Smooth muscle cell (in vitro differentiated cells): ENCODE results near the gene STX2. TPM values are rescaled to one million over a fixed set of nuclear protein-coding genes. Genes with fewer than 3 reads are reported as not detected.
"Not testable (repeated sequence)": the region's sequence is repeated elsewhere in the genome, so short reads cannot be mapped to it uniquely, and the experiment has no call there.

Experiments
- DNase-seq: peaks from one replicate; lab custom pipeline; 2025; ENCODE audit not compliant: unreplicated experiment; lab: John Stamatoyannopoulos, UW
- H2AFZ ChIP-seq: fragments of 200-600 bp; sonication (generic); 2 replicates; pipeline ENCODE4 v1.6.0; 2016; ENCODE audit warnings: antibody characterized with exemption, low read depth, mild to moderate bottlenecking
- H3F3A ChIP-seq: fragments of 200-600 bp; sonication (generic); 2 replicates; pipeline ENCODE4 v1.6.0; 2017; ENCODE audit warnings: antibody characterized with exemption, low read depth
- H3K27ac ChIP-seq: fragments of 200-600 bp; sonication (generic); 2 replicates; pipeline ENCODE4 v1.5.1; 2016; ENCODE audit warnings: low read depth, mild to moderate bottlenecking
- H3K27me3 ChIP-seq: fragments of 200-600 bp; sonication (generic); 2 replicates; pipeline ENCODE4 v1.6.1; 2016; ENCODE audit warnings: low read depth, mild to moderate bottlenecking
- H3K36me3 ChIP-seq: fragments of 200-600 bp; sonication (generic); 2 replicates; pipeline ENCODE4 v1.5.1; 2016; ENCODE audit warnings: low read depth
- H3K4me1 ChIP-seq: fragments of 200-600 bp; sonication (generic); 2 replicates; pipeline ENCODE4 v1.5.1; 2016; ENCODE audit warnings: low read depth
- H3K4me2 ChIP-seq: fragments of 200-600 bp; sonication (generic); 2 replicates; pipeline ENCODE4 v1.6.0; 2016; ENCODE audit warnings: mild to moderate bottlenecking
- H3K4me3 ChIP-seq: fragments of 200-600 bp; sonication (generic); 2 replicates; pipeline ENCODE4 v1.5.1; 2016; ENCODE audit warnings: mild to moderate bottlenecking
- H3K79me2 ChIP-seq: fragments of 200-600 bp; sonication (generic); 2 replicates; pipeline ENCODE4 v1.6.0; 2016; ENCODE audit warnings: low read depth, mild to moderate bottlenecking
- H3K9ac ChIP-seq: fragments of 200-600 bp; sonication (generic); 2 replicates; pipeline ENCODE4 v1.6.0; 2016; ENCODE audit warnings: low read depth
- H3K9me3 ChIP-seq: fragments of 200-600 bp; sonication (generic); replicated peaks from 2 replicates; pipeline ENCODE4 v1.5.1; 2016; ENCODE audit warnings: low read depth
- H4K20me1 ChIP-seq: fragments of 200-600 bp; sonication (generic); 2 replicates; pipeline ENCODE4 v1.6.0; 2016; ENCODE audit warnings: low read depth
- WGBS: methylation state at CpG from one replicate; pipeline ENCODE4 v1.1.7; 2016; ENCODE audit warnings: low lambda C conversion rate; 5-methylcytosine and 5-hydroxymethylcytosine counted together
- polyA plus RNA-seq: library from polyadenylated mRNA; unstranded; fragments of >200 nt; fragmentation: Nextera tagmentation; extraction: Ambion mirVana; gene quantifications from 2 replicates; pipeline ENCODE4 v1.2.1, GENCODE V29; 2016
- total RNA-seq: library from RNA; depleted of rRNA; stranded (reverse); fragments of >200 nt; gene quantifications from 2 replicates; pipeline ENCODE4 v1.2.3, GENCODE V29; 2014
- TF ChIP-seq, protein P1 (sequence below): fragments of 200-600 bp; sonication (generic); IDR thresholded peaks from 2 replicates; pipeline ENCODE4 v1.5.1; 2017; ENCODE audit warnings: borderline replicate concordance, mild to moderate bottlenecking, antibody characterized with exemption; ENCODE audit not compliant: insufficient read depth, poor library complexity, severe bottlenecking

Gene STX2
- total and polyA plus RNA-seq, 2 experiments from 2014 or later = 25.3 to 32.8 TPM

GRCh38 chr12:130783110-130783715 lies 55.8 kb downstream of the STX2 start:
- no peaks in the 10 kb centered on the region for H3F3A ChIP-seq
- TF ChIP-seq, protein P1, sequence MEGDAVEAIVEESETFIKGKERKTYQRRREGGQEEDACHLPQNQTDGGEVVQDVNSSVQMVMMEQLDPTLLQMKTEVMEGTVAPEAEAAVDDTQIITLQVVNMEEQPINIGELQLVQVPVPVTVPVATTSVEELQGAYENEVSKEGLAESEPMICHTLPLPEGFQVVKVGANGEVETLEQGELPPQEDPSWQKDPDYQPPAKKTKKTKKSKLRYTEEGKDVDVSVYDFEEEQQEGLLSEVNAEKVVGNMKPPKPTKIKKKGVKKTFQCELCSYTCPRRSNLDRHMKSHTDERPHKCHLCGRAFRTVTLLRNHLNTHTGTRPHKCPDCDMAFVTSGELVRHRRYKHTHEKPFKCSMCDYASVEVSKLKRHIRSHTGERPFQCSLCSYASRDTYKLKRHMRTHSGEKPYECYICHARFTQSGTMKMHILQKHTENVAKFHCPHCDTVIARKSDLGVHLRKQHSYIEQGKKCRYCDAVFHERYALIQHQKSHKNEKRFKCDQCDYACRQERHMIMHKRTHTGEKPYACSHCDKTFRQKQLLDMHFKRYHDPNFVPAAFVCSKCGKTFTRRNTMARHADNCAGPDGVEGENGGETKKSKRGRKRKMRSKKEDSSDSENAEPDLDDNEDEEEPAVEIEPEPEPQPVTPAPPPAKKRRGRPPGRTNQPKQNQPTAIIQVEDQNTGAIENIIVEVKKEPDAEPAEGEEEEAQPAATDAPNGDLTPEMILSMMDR = no peak
- H3K9me3 ChIP-seq = no peaks in the 10 kb centered on the region
- no peak overlapping the region for H3K27ac ChIP-seq
- DNase-seq = no peak
- H4K20me1 ChIP-seq = no peaks in the 10 kb centered on the region
- H3K4me2 ChIP-seq = no peak overlapping the region
- 70% methylated on average over 18 of the region's 18 CpGs for WGBS
- no peak overlapping the region for H2AFZ ChIP-seq
- H3K9ac ChIP-seq = no peak overlapping the region
- H3K27me3 ChIP-seq = no peaks in the 10 kb centered on the region
- peaks cover 9% of the 10 kb centered on the region for H3K4me1 ChIP-seq
- no peak overlapping the region for H3K4me3 ChIP-seq
- H3K79me2 ChIP-seq = no peaks in the 10 kb centered on the region
- H3K36me3 ChIP-seq = no peaks in the 10 kb centered on the region

DNA sequence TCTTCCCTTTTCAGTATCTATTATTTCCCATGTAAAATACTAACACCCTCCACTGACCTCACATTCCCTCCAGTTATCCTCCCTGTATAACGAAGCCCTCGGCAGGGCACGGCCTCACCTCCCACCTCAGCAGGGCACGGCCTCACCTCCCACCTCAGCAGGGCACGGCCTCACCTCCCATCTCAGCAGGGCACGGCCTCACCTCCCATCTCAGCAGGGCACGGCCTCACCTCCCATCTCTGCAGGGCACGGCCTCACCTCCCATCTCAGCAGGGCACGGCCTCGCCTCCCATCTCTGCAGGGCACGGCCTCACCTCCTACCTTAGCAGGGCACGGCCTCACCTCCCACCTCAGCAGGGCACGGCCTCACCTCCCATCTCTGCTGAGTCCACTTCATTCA lies 56.8 kb downstream of the STX2 start:
- H3K36me3 ChIP-seq, H4K20me1 ChIP-seq, H3K9ac ChIP-seq, H3K4me1 ChIP-seq, H3K9me3 ChIP-seq, H3K27ac ChIP-seq, H3K27me3 ChIP-seq, H3K79me2 ChIP-seq, H3K4me2 ChIP-seq, H3K4me3 ChIP-seq, H3F3A ChIP-seq, DNase-seq, H2AFZ ChIP-seq: not testable (repeated sequence)
- WGBS = 96% methylated on average over 13 of the region's 13 CpGs

- no peak overlapping the region for H3K4me3 ChIP-seq
- H3K27ac ChIP-seq = no peak overlapping the region
- no peak overlapping the region for H3K4me2 ChIP-seq
- no peak overlapping the region for H2AFZ ChIP-seq
- 97% methylated on average over 28 of the region's 28 CpGs for WGBS
- H3K9me3 ChIP-seq = no peaks in the 10 kb centered on the region
- no peaks in the 10 kb centered on the region for H3K36me3 ChIP-seq
- H4K20me1 ChIP-seq = peaks cover 4% of the 10 kb centered on the region
- no peak for DNase-seq
- H3K9ac ChIP-seq = no peak overlapping the region
- no peaks in the 10 kb centered on the region for H3K79me2 ChIP-seq
- no peaks in the 10 kb centered on the region for H3F3A ChIP-seq
- H3K27me3 ChIP-seq = no peaks in the 10 kb centered on the region
- H3K4me1 ChIP-seq = peaks cover 5% of the 10 kb centered on the region
- TF ChIP-seq, protein P1 = no peak
These were observed 58.0 kb downstream of the STX2 start for GRCh38 chr12:130780880-130781575.

GRCh38 chr12:130780325-130780724 lies 58.7 kb downstream of the STX2 start:
- no peak overlapping the region for H3K4me2 ChIP-seq
- WGBS = 86% methylated on average over 10 of the region's 10 CpGs
- no peak overlapping the region for H3K9ac ChIP-seq
- H3F3A ChIP-seq = no peaks in the 10 kb centered on the region
- no peaks in the 10 kb centered on the region for H3K9me3 ChIP-seq
- no peaks in the 10 kb centered on the region for H3K27me3 ChIP-seq
- peaks cover 9% of the 10 kb centered on the region for H4K20me1 ChIP-seq
- no peak overlapping the region for H2AFZ ChIP-seq
- DNase-seq = no peak
- no peak overlapping the region for H3K4me3 ChIP-seq
- no peaks in the 10 kb centered on the region for H3K79me2 ChIP-seq
- peaks cover 9% of the 10 kb centered on the region for H3K4me1 ChIP-seq
- H3K27ac ChIP-seq = no peak overlapping the region
- TF ChIP-seq, protein P1 = no peak
- no peaks in the 10 kb centered on the region for H3K36me3 ChIP-seq
